ENCODE data around the gene DNAH7.

Gene DNAH7

DNA sequence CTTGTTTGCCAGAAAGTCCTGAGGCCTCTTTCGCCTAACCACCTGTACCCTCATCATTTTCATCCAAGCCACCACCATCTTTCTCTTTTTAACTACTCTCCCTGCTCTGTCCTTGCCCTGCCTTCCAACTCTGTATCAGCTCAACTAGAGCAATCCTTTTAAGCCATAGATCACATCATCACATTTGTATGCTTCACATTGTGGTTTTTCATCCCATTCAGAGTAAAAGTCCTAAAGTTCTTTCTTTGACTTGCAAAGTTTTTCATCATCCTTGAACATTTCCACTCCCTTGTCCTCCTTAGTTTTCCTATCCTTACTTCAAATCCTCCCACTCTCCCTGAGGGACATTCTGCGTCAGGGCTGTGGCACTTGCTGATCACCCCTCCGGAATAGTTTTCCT, 337.7 kb downstream of the DNAH7 start:
- Histone ChIP-seq H3K9ac (no peak overlapping the region), H3K27ac (no peak overlapping the region), H3K79me2 (no peaks in the 10 kb centered on the region), H3K27me3 (ENCODE audit: control insufficient read depth, insufficient read depth, low read length) (no peaks in the 10 kb centered on the region), H3K4me1 (no peaks in the 10 kb centered on the region), H3K4me2 (ENCODE audit: low read length) (no peak overlapping the region), H3K4me3 (ENCODE audit: low read depth, low read length) (no peak overlapping the region), H2AFZ (no peak overlapping the region), H3K36me3 (ENCODE audit: control insufficient read depth, insufficient read depth, low read length) (no peaks in the 10 kb centered on the region), H3K9me3 (ENCODE audit: control insufficient read depth, low read length) (no peaks in the 10 kb centered on the region)
- no peak for TF ChIP-seq CTCF (IDR thresholded peaks at IDR 0.05)

DNA sequence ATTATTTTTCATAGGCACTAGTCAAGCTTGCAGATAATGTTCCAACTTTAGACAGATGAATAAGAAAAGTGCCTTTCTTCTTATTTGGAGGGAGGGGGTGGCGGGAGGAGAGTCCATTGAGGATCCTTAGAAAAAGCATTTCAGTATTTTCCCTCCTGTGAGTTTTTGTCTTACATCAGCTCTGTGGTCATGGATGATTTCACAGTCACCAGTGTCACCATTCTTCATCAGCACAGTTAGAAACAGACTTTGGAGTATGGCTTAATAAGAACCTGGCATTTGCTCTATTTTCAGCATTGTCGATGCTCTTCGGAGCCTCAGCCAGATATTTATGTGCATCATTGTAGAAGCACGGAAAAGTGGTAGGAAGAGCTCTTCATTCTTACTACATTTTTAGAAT, 341.5 kb downstream of the DNAH7 start:
- Histone ChIP-seq H2AFZ (no peak overlapping the region), H3K4me1 (no peaks in the 10 kb centered on the region), H3K9me3 (ENCODE audit: control insufficient read depth, low read length) (no peaks in the 10 kb centered on the region), H3K79me2 (no peaks in the 10 kb centered on the region), H3K4me2 (ENCODE audit: low read length) (no peak overlapping the region), H3K27ac (no peak overlapping the region), H3K27me3 (ENCODE audit: control insufficient read depth, insufficient read depth, low read length) (no peaks in the 10 kb centered on the region), H3K36me3 (ENCODE audit: control insufficient read depth, insufficient read depth, low read length) (no peaks in the 10 kb centered on the region), H3K4me3 (ENCODE audit: low read depth, low read length) (no peak overlapping the region), H3K9ac (no peak overlapping the region)
- no peak for TF ChIP-seq CTCF (IDR thresholded peaks at IDR 0.05)

- H3K36me3 ChIP-seq (ENCODE audit: control insufficient read depth, insufficient read depth, low read length): no peaks in the 10 kb centered on the region
- no peak overlapping the region for H3K9ac ChIP-seq
- H3K4me2 ChIP-seq (ENCODE audit: low read length): no peak overlapping the region
- TF ChIP-seq CTCF (IDR thresholded peaks at IDR 0.05): no peak
- no peak overlapping the region for H3K27ac ChIP-seq
- H3K9me3 ChIP-seq (ENCODE audit: control insufficient read depth, low read length): no peaks in the 10 kb centered on the region
- no peaks in the 10 kb centered on the region for H3K4me1 ChIP-seq
- H3K79me2 ChIP-seq: no peaks in the 10 kb centered on the region
- H2AFZ ChIP-seq: no peak overlapping the region
- no peaks in the 10 kb centered on the region for H3K27me3 ChIP-seq (ENCODE audit: control insufficient read depth, insufficient read depth, low read length)
- H3K4me3 ChIP-seq (ENCODE audit: low read depth, low read length): no peak overlapping the region
Measured at GRCh38 chr2:195722075-195722474, 346.6 kb downstream of the DNAH7 start.

- Histone ChIP-seq H3K4me1 (no peaks in the 10 kb centered on the region), H3K4me2 (ENCODE audit: low read length) (no peak overlapping the region), H3K27me3 (ENCODE audit: control insufficient read depth, insufficient read depth, low read length) (no peaks in the 10 kb centered on the region), H3K36me3 (ENCODE audit: control insufficient read depth, insufficient read depth, low read length) (no peaks in the 10 kb centered on the region), H2AFZ (no peak overlapping the region), H3K27ac (no peak overlapping the region), H3K79me2 (no peaks in the 10 kb centered on the region), H3K4me3 (ENCODE audit: low read depth, low read length) (no peak overlapping the region), H3K9ac (no peak overlapping the region), H3K9me3 (ENCODE audit: control insufficient read depth, low read length) (no peaks in the 10 kb centered on the region)
- TF ChIP-seq CTCF (IDR thresholded peaks at IDR 0.05): no peak
Measured at GRCh38 chr2:195721042-195721441, 347.6 kb downstream of the DNAH7 start.

DNA sequence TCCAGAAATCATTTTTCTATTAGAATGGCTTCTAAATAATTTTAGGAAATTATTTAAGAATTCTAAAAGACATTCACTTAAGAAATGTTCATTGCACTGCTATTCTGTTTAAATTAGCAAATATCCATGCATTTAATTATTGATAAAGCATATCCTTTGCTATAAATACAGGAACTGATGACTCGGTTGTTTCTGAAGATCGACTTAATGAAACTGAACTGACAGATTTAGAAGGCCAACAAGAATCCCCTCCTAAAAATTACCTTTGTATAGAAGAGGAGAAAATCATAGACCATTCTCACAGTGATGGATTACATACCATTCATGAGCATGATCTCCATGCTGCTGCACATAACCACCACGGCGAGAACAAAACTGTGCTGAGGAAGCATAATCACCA, 352.2 kb downstream of the DNAH7 start:
- Histone ChIP-seq H3K9me3 (ENCODE audit: control insufficient read depth, low read length) (no peaks in the 10 kb centered on the region), H3K4me3 (ENCODE audit: low read depth, low read length) (no peak overlapping the region), H3K27ac (no peak overlapping the region), H2AFZ (no peak overlapping the region), H3K9ac (no peak overlapping the region), H3K4me1 (no peaks in the 10 kb centered on the region), H3K79me2 (no peaks in the 10 kb centered on the region), H3K36me3 (ENCODE audit: control insufficient read depth, insufficient read depth, low read length) (no peaks in the 10 kb centered on the region), H3K27me3 (ENCODE audit: control insufficient read depth, insufficient read depth, low read length) (no peaks in the 10 kb centered on the region), H3K4me2 (ENCODE audit: low read length) (no peak overlapping the region)
- no peak for TF ChIP-seq CTCF (IDR thresholded peaks at IDR 0.05)

Data from parathyroid adenoma (tissue), 2 donors.